AG09309 (cell line): ENCODE results near the gene HK2.
"Not testable (repeated sequence)": the region's sequence is repeated elsewhere in the genome, so short reads cannot be mapped to it uniquely, and the experiment has no call there.

Experiments used
- DNase-seq: peaks from one replicate; pipeline ENCODE4 v3.0.0-alpha.2; 2010; ENCODE audit warnings: low read depth
- H3K4me3 ChIP-seq: 2 replicates; pipeline ENCODE4 v1.5.1; 2011; ENCODE audit warnings: mild to moderate bottlenecking, low read depth, low read length, moderate library complexity; ENCODE audit not compliant: control insufficient read depth
- CTCF ChIP-seq: IDR thresholded peaks from 2 replicates; pipeline ENCODE4 v1.5.1; 2011; ENCODE audit warnings: mild to moderate bottlenecking, low read depth, low read length, inconsistent platforms; ENCODE audit not compliant: insufficient read depth, control insufficient read depth; ENCODE audit errors: missing control alignments

The HK2 gene

GRCh38 chr2:74851191-74851566 is 17.3 kb downstream of the HK2 start:
- DNase-seq, result no peak
- no peak for TF ChIP-seq CTCF
- no peak overlapping the region for H3K4me3 ChIP-seq

- H3K4me3 ChIP-seq, DNase-seq: not testable (repeated sequence)
Observed at GRCh38 chr2:74853360-74853759, 19.4 kb downstream of the HK2 start.

DNA sequence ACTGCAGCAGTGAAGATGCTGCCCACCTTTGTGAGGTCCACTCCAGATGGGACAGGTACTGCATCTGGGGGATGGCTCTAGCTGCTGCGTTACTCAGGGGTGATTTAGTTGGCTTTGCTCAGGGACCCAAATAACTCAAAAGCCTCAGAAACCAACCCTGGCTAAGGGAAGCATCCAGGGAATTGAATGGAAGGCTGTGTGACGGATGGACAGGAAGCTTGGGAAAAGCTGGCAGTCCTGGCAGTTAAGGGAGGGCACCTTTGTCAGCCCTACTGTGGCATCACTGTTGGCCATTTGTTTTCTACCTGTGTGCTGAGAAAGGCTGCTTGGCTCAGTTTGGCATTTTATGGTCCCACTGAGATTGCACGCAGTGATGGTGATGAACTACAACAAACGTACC is 20.5 kb downstream of the HK2 start:
- no peak overlapping the region for H3K4me3 ChIP-seq
- DNase-seq, result no peak
- no peak for TF ChIP-seq CTCF

DNA sequence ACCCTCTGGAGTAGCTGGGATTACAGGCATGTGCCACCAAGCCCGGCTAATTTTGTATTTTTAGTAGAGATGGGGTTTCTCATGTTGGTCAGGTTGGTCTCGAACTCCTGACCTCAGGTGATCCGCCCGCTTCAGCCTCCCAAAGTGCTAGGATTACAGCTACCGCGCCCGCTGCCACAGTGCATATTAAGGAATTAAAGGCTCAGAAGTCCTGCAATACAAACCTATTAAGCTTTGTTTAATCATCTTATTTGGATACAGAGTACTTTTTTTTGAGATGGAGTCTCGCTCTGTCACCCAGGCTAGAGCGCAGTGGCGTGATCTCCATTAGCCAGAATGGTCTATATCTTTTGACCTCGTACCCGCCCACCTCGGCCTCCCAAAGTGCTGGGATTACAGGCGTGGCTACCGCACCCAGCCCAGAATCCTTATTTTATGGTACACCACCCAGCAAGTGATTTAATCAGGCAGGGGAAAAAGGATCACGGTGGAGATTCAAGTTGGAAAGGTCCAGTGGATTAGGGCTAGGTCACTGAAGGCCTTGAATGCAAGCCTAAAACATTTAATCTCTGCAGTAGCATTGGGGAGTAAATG is 21.3 kb downstream of the HK2 start:
- H3K4me3 ChIP-seq, DNase-seq: not testable (repeated sequence)

DNA sequence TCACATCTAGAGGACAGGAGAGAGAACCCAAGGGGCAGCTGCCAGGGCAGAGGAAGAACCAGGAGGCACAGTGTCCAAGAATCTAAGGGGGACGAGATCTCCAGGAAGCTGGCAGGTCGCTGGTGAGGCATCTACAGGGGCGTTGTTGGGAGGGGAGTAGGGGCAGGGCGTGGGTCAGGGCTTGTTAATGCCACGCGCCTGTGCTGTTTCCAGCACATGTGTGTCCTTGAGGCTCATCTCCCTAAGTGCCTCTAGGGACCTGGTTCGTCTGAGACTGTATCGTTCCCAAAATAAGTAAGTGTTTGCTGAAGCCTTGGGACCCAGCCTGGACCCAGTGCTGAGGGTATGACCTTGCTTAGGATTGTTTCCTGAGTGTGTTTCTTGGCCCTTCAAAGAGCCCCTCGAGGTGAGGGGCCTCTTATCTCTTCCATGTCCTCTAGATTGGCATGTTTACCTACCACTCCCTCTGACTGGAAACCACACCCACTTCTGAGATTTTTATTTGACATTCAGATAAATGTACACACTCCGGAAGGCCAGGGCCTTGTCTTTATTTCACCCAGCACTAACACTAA is 22.2 kb downstream of the HK2 start:
- TF ChIP-seq CTCF, result no peak
- DNase-seq, result no peak
- H3K4me3 ChIP-seq, result no peak overlapping the region

GRCh38 chr2:74856599-74856998 is 22.7 kb downstream of the HK2 start:
- no peak overlapping the region for H3K4me3 ChIP-seq
- DNase-seq, result no peak
- TF ChIP-seq CTCF, result no peak

DNA sequence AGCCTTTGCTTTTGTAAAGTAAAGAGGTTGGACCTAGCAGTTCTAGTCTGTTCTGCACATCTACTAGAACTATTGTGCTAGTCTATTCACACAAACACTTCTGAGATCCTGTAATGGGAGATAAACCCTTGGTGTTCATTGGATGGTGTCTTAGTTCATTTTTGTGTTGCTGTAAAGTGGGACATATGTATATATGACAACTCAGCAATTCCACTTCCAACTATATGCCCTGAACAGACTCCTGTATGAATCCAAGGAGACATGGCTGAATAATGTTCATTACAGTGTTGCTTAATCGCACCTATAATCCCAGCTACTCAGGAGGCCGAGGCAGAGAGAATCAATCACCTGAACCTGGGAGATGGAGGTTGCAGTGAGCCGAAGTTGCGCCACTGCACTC is 23.3 kb downstream of the HK2 start:
- no peak overlapping the region for H3K4me3 ChIP-seq
- DNase-seq, result no peak
- TF ChIP-seq CTCF, result no peak

- no peak for TF ChIP-seq CTCF
- no peak for DNase-seq
- no peak overlapping the region for H3K4me3 ChIP-seq
Observed at GRCh38 chr2:74857725-74858124, 23.8 kb downstream of the HK2 start.
